Liver (tissue), 9 donors: Measurements from ENCODE around the gene ABAT. TPM values are rescaled to one million over a fixed set of nuclear protein-coding genes. Genes with fewer than 3 reads are reported as not detected.

Experiments
- DNase-seq: peaks from one replicate; pipeline ENCODE4 v3.0.0-alpha.2; 2017; ENCODE audit warnings: low spot score
- H3K27ac ChIP-seq, 2 donors: one replicate each; pipeline ENCODE4 v1.7.0; 2013; ENCODE audit warnings: inconsistent platforms in 2 of 2, low read length in 2 of 2, control low read depth in 1 of 2, low read depth in 1 of 2, mild to moderate bottlenecking in 1 of 2
- H3K27me3 ChIP-seq, 4 donors: one replicate each; pipeline versions ENCODE4 v1.6.1 to v1.7.0; 2013; ENCODE audit warnings: low read length in 3 of 4, inconsistent platforms in 1 of 4, mild to moderate bottlenecking in 1 of 4, moderate library complexity in 1 of 4; ENCODE audit not compliant: control insufficient read depth in 4 of 4, insufficient read depth in 4 of 4
- H3K36me3 ChIP-seq, 4 donors: one replicate each; pipeline versions ENCODE4 v1.6.1 to v1.7.0; 2013; ENCODE audit warnings: low read length in 3 of 4, mild to moderate bottlenecking in 3 of 4, low read depth in 1 of 4, moderate library complexity in 1 of 4; ENCODE audit not compliant: control insufficient read depth in 4 of 4, insufficient read depth in 3 of 4
- H3K4me1 ChIP-seq, 4 donors: one replicate each; pipeline versions ENCODE4 v1.6.1 to v1.7.0; 2013; ENCODE audit warnings: low read length in 3 of 4, mild to moderate bottlenecking in 3 of 4, moderate library complexity in 1 of 4; ENCODE audit not compliant: control insufficient read depth in 4 of 4, insufficient read depth in 4 of 4
- H3K4me3 ChIP-seq, 3 donors: one replicate each; pipeline versions ENCODE4 v1.6.1 to v1.7.0; 2013; ENCODE audit warnings: low read length in 3 of 3, control low read depth in 1 of 3, low read depth in 1 of 3, mild to moderate bottlenecking in 1 of 3
- H3K9ac ChIP-seq, 2 donors: one replicate each; pipeline ENCODE4 v1.7.0; 2013; ENCODE audit warnings: low read length in 2 of 2, mild to moderate bottlenecking in 2 of 2, moderate library complexity in 2 of 2, control low read depth in 1 of 2, low read depth in 1 of 2
- H3K9me3 ChIP-seq, 4 donors: one replicate each; pipeline versions ENCODE4 v1.6.1 to v1.7.0; 2013; ENCODE audit warnings: low read length in 3 of 4; ENCODE audit not compliant: control insufficient read depth in 4 of 4
- ATF3 ChIP-seq: IDR thresholded peaks from 2 replicates; pipeline ENCODE4 v1.6.1; 2016; ENCODE audit warnings: antibody characterized with exemption
- CTCF ChIP-seq: fragments of 150-350 bp; IDR thresholded peaks from 2 replicates; pipeline ENCODE4 v1.5.1; 2017; ENCODE audit warnings: improper control_type of control experiment, low read depth, low read length; ENCODE audit not compliant: missing input control
- EGR1 ChIP-seq, 2 donors: IDR thresholded peaks; 2 replicates each; pipeline ENCODE4 v1.6.1; 2016 to 2018; ENCODE audit warnings: antibody characterized with exemption in 2 of 2, low read depth in 2 of 2
- FOXA1 ChIP-seq: IDR thresholded peaks from 2 replicates; pipeline ENCODE4 v1.6.1; 2016; ENCODE audit warnings: antibody characterized with exemption
- FOXA2 ChIP-seq: IDR thresholded peaks from 2 replicates; pipeline ENCODE4 v1.6.1; 2016; ENCODE audit warnings: antibody characterized with exemption
- GABPA ChIP-seq, 2 donors: IDR thresholded peaks in 1 of 2; conservative IDR thresholded peaks in 1 of 2; 2 replicates each; pipeline ENCODE4 v1.6.1; 2016; ENCODE audit warnings: antibody characterized with exemption in 2 of 2, mild to moderate bottlenecking in 1 of 2, moderate library complexity in 1 of 2
- HNF4A ChIP-seq, 2 donors: conservative IDR thresholded peaks; 2 replicates each; pipeline ENCODE4 v1.6.1; 2016; ENCODE audit warnings: antibody characterized with exemption in 2 of 2, mild to moderate bottlenecking in 2 of 2
- HNF4G ChIP-seq: IDR thresholded peaks from 2 replicates; pipeline ENCODE4 v1.6.1; 2016; ENCODE audit warnings: antibody characterized with exemption
- JUND ChIP-seq, 2 donors: IDR thresholded peaks; 2 replicates each; pipeline ENCODE4 v1.6.1; 2016; ENCODE audit warnings: antibody characterized with exemption in 2 of 2
- MAX ChIP-seq: IDR thresholded peaks from 2 replicates; pipeline ENCODE4 v1.6.1; 2016; ENCODE audit warnings: antibody characterized with exemption
- NR2F2 ChIP-seq: IDR thresholded peaks from 2 replicates; pipeline ENCODE4 v1.6.1; 2016; ENCODE audit warnings: antibody characterized with exemption
- RAD21 ChIP-seq, 2 donors: IDR thresholded peaks; 2 replicates each; pipeline ENCODE4 v1.6.1; 2016; ENCODE audit warnings: antibody characterized with exemption in 2 of 2, mild to moderate bottlenecking in 2 of 2
- REST ChIP-seq: IDR thresholded peaks from 2 replicates; pipeline ENCODE4 v1.6.1; 2016; ENCODE audit warnings: antibody characterized with exemption, mild to moderate bottlenecking
- RXRA ChIP-seq, 2 donors: IDR thresholded peaks; 2 replicates each; pipeline ENCODE4 v1.6.1; 2017 to 2018; ENCODE audit warnings: antibody characterized with exemption in 2 of 2, mild to moderate bottlenecking in 1 of 2
- SP1 ChIP-seq: IDR thresholded peaks from 2 replicates; pipeline ENCODE4 v1.6.1; 2018; ENCODE audit warnings: antibody characterized with exemption, mild to moderate bottlenecking
- TAF1 ChIP-seq: conservative IDR thresholded peaks from 2 replicates; pipeline ENCODE4 v1.6.1; 2016; ENCODE audit warnings: antibody characterized with exemption, mild to moderate bottlenecking
- YY1 ChIP-seq: IDR thresholded peaks from 2 replicates; pipeline ENCODE4 v1.6.1; 2016; ENCODE audit warnings: antibody characterized with exemption, mild to moderate bottlenecking
- ZBTB33 ChIP-seq: IDR thresholded peaks from 2 replicates; pipeline ENCODE4 v1.6.1; 2016; ENCODE audit warnings: antibody characterized with exemption
- WGBS: extraction: QIAGEN DNeasy Blood & Tissue Kit; methylation state at CpG from one replicate; pipeline ENCODE4 v1.1.7; 2013; 5-methylcytosine and 5-hydroxymethylcytosine counted together
- polyA plus RNA-seq, 2 donors: library from polyadenylated mRNA; stranded (reverse) in 1 of 2; unstranded in 1 of 2; fragments of 200-250 nt in 1 of 2; fragments of >200 nt in 1 of 2; fragmentation: Nextera tagmentation in 1 of 2; extraction: Ambion mirVana in 1 of 2; gene quantifications; one replicate each; pipeline versions ENCODE4 v1.2.1 to v1.2.3, GENCODE V29; 2013 to 2015
- total RNA-seq, 2 donors: library from RNA; depleted of rRNA; stranded (reverse); fragments of >200 nt; gene quantifications; one replicate each; pipeline ENCODE4 v1.2.3, GENCODE V29; 2014
- donor health status: healthy.
- donor health status: healthy.
- donor health status: healthy.
- donor health status: healthy.
- donor health status: healthy.

ABAT gene
- total and polyA plus RNA-seq, 4 donors: 52.4 to 205 (median 141) TPM

GRCh38 chr16:8676160-8676547, 1.7 kb downstream of the ABAT start:
- H3K27ac ChIP-seq: peak overlapping the region in 1 of 2 donors; percentile 32
- no peak for TF ChIP-seq MAX
- no peak for TF ChIP-seq ZBTB33
- TF ChIP-seq YY1: no peak
- no peak for TF ChIP-seq EGR1 (IDR thresholded peaks at IDR 0.05; ENCODE audit: low read depth in 2 of 2)
- no peak for TF ChIP-seq REST
- TF ChIP-seq NR2F2: no peak
- TF ChIP-seq GABPA (IDR thresholded peaks at IDR 0.05 in 1 of 2, conservative IDR thresholded peaks at IDR 0.05 in 1 of 2): no peak
- no peak for TF ChIP-seq FOXA2
- TF ChIP-seq CTCF: no peak
- TF ChIP-seq JUND (IDR thresholded peaks at IDR 0.05): no peak
- no peak for TF ChIP-seq RXRA (IDR thresholded peaks at IDR 0.05)
- no peak for TF ChIP-seq RAD21 (IDR thresholded peaks at IDR 0.05)
- no peak for TF ChIP-seq FOXA1
- no peak for TF ChIP-seq TAF1
- no peak for TF ChIP-seq HNF4A (conservative IDR thresholded peaks at IDR 0.05)
- TF ChIP-seq HNF4G: no peak
- no peak for TF ChIP-seq ATF3
- TF ChIP-seq SP1: no peak
- H3K4me3 ChIP-seq: peak overlapping the region in 2 of 3 donors; percentile 78 to 96
- no peak overlapping the region for H3K9ac ChIP-seq
- DNase-seq: no peak
- no peaks in the 10 kb centered on the region for H3K27me3 ChIP-seq
- H3K36me3 ChIP-seq: no peaks in the 10 kb centered on the region
- peaks cover 0 to 51% (median 44%) of the 10 kb centered on the region in 4 donors for H3K4me1 ChIP-seq
- H3K9me3 ChIP-seq: no peaks in the 10 kb centered on the region
- WGBS: 37% methylated on average over 5 of the region's 5 CpGs
